GM10266 (cell line): Measurements from ENCODE around the gene SDK1.

Experiments
- DNase-seq: peaks from one replicate; pipeline ENCODE4 v3.0.0; 2012; ENCODE audit errors: extremely low spot score
- CTCF ChIP-seq: IDR thresholded peaks from 2 replicates; pipeline ENCODE4 v1.5.1; 2012; ENCODE audit warnings: mild to moderate bottlenecking, low read depth; ENCODE audit not compliant: control insufficient read depth, insufficient read depth; ENCODE audit errors: missing control alignments

Gene SDK1

GRCh38 chr7:4184653-4185052, 883.6 kb downstream of the SDK1 start:
- no peak for DNase-seq
- no peak for TF ChIP-seq CTCF

DNA sequence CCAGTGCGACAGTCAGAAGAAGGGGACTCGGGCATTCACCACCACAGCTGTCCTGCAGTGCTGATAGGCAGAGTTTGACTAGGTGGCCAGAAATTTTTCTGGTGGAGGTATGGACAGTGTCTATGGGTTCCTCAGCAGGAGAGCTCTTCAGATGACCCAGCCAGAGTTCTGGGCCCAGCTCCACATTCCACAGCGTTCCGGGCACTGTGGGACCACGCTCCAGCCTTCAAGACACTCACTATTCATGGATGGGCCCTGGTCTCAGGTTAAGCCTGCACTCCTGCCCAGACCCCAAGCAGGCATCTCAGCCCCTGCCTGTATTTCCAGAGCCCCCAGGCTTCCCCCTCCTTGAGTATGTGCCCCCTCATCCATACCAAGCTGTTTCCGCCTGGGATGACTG, 884.1 kb downstream of the SDK1 start:
- no peak for DNase-seq

DNA sequence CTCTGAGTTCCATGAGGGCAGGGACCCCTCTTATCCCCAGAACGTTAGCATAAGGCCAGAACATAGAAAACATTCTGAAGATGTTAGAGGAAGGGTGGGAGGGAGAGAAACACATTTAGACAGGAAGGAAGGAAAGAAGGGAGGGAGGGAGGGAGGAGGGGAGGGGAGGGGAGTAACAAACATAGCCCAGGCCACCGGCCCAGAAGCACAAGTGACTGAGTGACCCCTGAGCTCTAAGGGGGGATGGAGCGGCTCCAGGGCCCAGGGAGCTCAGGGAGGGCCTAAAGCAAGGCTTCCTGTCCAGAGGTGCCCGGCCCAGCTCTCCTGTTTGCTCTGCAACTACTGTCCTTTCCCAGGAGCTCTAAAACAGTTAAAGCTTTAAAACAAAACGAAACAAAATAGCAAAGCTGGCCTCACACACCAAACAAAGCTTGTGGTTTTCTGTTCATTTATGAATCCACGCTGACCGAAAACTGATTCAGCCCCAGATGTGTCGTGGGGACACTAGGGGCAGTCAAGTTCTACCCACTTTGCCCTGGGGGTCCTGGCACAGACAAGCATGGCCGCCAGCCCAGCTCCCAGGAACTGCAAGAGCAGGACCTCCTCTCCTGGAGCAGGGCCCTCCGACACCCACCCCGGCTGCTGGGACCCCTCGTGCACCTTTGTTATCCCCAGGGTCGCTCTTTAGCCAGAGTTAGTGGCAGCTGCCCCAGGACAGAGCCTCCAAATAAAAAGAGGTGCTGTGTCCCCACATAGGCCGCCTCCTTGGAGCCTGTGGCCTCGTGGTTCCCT, 884.9 kb downstream of the SDK1 start:
- no peak for TF ChIP-seq CTCF
- no peak for DNase-seq

More for the DNA sequence above, 884.1 kb downstream of the SDK1 start:
- no peak for TF ChIP-seq CTCF

DNA sequence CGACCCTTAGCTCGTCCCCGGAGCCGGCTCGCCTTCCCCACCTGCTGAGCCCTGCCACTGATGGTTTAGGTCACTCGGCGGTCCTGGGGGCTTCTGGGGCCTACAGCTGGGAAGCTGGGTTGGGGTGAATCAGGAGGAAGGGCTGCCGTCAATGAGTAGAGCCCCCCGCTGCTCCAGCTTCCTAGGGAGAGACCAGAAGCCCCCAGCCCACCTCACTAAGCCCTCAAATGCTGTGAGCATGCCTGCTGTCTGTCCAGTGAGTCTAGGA, 885.4 kb downstream of the SDK1 start:
- no peak for DNase-seq
- no peak for TF ChIP-seq CTCF

GRCh38 chr7:4188651-4189050, 887.6 kb downstream of the SDK1 start:
- TF ChIP-seq CTCF: no peak
- no peak for DNase-seq

DNA sequence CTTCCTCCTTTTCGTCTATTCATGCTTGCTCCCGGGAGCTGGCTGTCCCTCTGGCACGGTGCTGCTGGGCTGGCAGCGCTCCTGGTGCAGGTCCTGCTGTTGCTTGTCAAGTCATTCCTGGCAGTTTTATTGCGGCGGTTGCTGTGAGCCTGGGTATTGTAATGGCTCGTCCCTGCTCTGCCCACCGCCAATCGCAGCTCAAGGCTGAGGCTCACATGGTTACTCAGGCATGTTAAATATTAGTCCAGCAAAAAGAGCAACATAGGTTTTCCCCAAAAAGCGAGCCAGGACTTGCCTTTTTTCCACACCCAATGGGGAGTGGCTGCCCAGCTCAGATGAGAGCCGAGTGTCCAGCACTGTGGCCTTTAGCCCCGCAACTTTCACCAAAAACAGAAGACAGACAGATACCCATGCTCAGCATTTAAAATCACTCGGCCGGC, 888.1 kb downstream of the SDK1 start:
- DNase-seq: no peak
- TF ChIP-seq CTCF: no peak
